HepG2 (cell line): ENCODE measurements around the gene NFIL3. TPM values are rescaled to one million over a fixed set of nuclear protein-coding genes. Genes with fewer than 3 reads are reported as not detected.

Experiments used
- CHD2 ChIP-seq: IDR thresholded peaks from 2 replicates; pipeline ENCODE4 v1.6.1; 2011; ENCODE audit warnings: low read depth, low read length, improper control_type of control experiment
- EZH2 ChIP-seq: conservative IDR thresholded peaks from 2 replicates; pipeline ENCODE4 v1.6.1; 2012; ENCODE audit warnings: mild to moderate bottlenecking, low read depth, low read length, moderate library complexity
- HIVEP1 ChIP-seq: sonication (generic); formaldehyde crosslinking; IDR thresholded peaks from 2 replicates; pipeline ENCODE4 v1.4.0; 2020; ENCODE audit warnings: mild to moderate bottlenecking, missing genetic modification reagents
- HNRNPH1 ChIP-seq: fragments of 200-400 bp; formaldehyde crosslinking; optimal IDR thresholded peaks from 2 replicates; pipeline ENCODE3; 2017; ENCODE audit warnings: mild to moderate bottlenecking, low read depth, low read length
- MXD4 ChIP-seq: IDR thresholded peaks from 2 replicates; pipeline ENCODE4 v1.6.1; 2016; ENCODE audit warnings: mild to moderate bottlenecking, missing biosample characterization, missing genetic modification reagents
- PHF8 ChIP-seq: sonication (generic); formaldehyde crosslinking; IDR thresholded peaks from 2 replicates; pipeline ENCODE4 v1.5.0; 2020; ENCODE audit warnings: missing genetic modification reagents
- SIX1 ChIP-seq: sonication (generic); formaldehyde crosslinking; IDR thresholded peaks from 2 replicates; pipeline ENCODE4 v1.4.0; 2020; ENCODE audit warnings: missing genetic modification reagents, borderline replicate concordance
- SMAD1 ChIP-seq: sonication (generic); formaldehyde crosslinking; IDR thresholded peaks from 2 replicates; pipeline ENCODE4 v1.4.0; 2020; ENCODE audit warnings: missing genetic modification reagents, low read depth, mild to moderate bottlenecking, borderline replicate concordance
- TRIM24 ChIP-seq: sonication (generic); formaldehyde crosslinking; IDR thresholded peaks from 2 replicates; pipeline ENCODE4 v1.8.0; 2022; ENCODE audit warnings: mild to moderate bottlenecking, missing genetic modification reagents
- ZFAT ChIP-seq: sonication (generic); formaldehyde crosslinking; conservative IDR thresholded peaks from 2 replicates; pipeline ENCODE4 v1.8.1; 2023; ENCODE audit warnings: missing genetic modification reagents, inconsistent platforms
- ZNF577 ChIP-seq: sonication (generic); formaldehyde crosslinking; IDR thresholded peaks from 2 replicates; pipeline ENCODE4 v1.4.0; 2020; ENCODE audit warnings: mild to moderate bottlenecking, low read depth, missing genetic modification reagents, borderline replicate concordance
- ZNF598 ChIP-seq: sonication (generic); formaldehyde crosslinking; IDR thresholded peaks from 2 replicates; pipeline ENCODE4 v1.5.1; 2020; ENCODE audit warnings: mild to moderate bottlenecking, missing genetic modification reagents, borderline replicate concordance
- polyA plus RNA-seq, 8 experiments: library from polyadenylated mRNA; depleted of rRNA in 3 of 8; stranded (reverse) in 7 of 8; unstranded in 1 of 8; fragments of >200 nt; fragmentation: Illumina TruSeq in 4 of 8; extraction: Trizol in 4 of 8; gene quantifications; 2 replicates each; pipeline versions ENCODE4 v1.2.1 to v1.2.3, GENCODE V29; 2011 to 2016; ENCODE audit warnings: low read depth in 4 of 8, missing spikeins in 1 of 8, mixed read lengths in 1 of 8; ENCODE audit not compliant: insufficient read depth in 1 of 8
- total RNA-seq, 5 experiments: library from RNA; depleted of rRNA; stranded (reverse); fragments of >200 nt; fragmentation: Illumina TruSeq; extraction: Trizol; gene quantifications; 2 replicates each; pipeline ENCODE4 v1.2.3, GENCODE V29; 2016; ENCODE audit warnings: low read depth in 1 of 5
- TF ChIP-seq, protein P1 (sequence below): sonication (generic); formaldehyde crosslinking; IDR thresholded peaks from 2 replicates; pipeline ENCODE4 v1.4.0; 2020; ENCODE audit warnings: missing genetic modification reagents
- TF ChIP-seq, protein P2 (sequence below): sonication (generic); formaldehyde crosslinking; IDR thresholded peaks from 2 replicates; pipeline ENCODE4 v1.8.1; 2022; ENCODE audit warnings: mild to moderate bottlenecking, missing genetic modification reagents
- TF ChIP-seq, protein P3 (sequence below): sonication (generic); formaldehyde crosslinking; IDR thresholded peaks from 2 replicates; pipeline ENCODE4 v1.5.1; 2020; ENCODE audit warnings: missing genetic modification reagents, mild to moderate bottlenecking, borderline replicate concordance
- TF ChIP-seq, protein P4 (sequence below): IDR thresholded peaks from 2 replicates; pipeline ENCODE4 v1.6.1; 2018; ENCODE audit warnings: missing genetic modification reagents, mild to moderate bottlenecking, missing compliant biosample characterization
- TF ChIP-seq, protein P5 (sequence below): sonication (generic); formaldehyde crosslinking; IDR thresholded peaks from 2 replicates; pipeline ENCODE4 v1.4.0; 2020; ENCODE audit warnings: missing genetic modification reagents

The NFIL3 gene
- total and polyA plus RNA-seq, 2 of the 13 experiments (the other 11 are each of a cell fraction or from before 2014, with no cell fraction given) = 46.6 to 54.2 TPM

DNA sequence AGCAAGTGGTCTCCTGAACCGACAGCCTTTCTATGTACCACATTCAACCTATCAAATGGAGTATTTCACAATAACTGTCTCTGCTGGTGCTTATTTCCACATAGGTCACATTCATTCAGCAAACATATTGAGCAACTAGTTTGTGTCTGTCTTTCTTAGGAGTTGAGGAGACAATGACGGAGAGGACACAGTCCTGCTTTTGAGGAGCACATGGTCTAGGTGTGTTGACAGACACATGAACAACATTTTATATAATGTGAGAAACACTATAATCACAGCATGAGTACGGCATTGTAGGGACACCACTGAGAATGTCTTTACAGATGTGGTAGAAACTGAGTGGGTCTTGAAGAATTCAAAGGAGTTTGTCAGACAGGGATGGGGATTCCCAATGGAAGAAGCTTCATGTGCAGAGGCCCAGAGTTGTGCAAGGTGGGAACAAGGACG lies 28.5 kb downstream of the NFIL3 start (continued):
- TF ChIP-seq, protein P1, sequence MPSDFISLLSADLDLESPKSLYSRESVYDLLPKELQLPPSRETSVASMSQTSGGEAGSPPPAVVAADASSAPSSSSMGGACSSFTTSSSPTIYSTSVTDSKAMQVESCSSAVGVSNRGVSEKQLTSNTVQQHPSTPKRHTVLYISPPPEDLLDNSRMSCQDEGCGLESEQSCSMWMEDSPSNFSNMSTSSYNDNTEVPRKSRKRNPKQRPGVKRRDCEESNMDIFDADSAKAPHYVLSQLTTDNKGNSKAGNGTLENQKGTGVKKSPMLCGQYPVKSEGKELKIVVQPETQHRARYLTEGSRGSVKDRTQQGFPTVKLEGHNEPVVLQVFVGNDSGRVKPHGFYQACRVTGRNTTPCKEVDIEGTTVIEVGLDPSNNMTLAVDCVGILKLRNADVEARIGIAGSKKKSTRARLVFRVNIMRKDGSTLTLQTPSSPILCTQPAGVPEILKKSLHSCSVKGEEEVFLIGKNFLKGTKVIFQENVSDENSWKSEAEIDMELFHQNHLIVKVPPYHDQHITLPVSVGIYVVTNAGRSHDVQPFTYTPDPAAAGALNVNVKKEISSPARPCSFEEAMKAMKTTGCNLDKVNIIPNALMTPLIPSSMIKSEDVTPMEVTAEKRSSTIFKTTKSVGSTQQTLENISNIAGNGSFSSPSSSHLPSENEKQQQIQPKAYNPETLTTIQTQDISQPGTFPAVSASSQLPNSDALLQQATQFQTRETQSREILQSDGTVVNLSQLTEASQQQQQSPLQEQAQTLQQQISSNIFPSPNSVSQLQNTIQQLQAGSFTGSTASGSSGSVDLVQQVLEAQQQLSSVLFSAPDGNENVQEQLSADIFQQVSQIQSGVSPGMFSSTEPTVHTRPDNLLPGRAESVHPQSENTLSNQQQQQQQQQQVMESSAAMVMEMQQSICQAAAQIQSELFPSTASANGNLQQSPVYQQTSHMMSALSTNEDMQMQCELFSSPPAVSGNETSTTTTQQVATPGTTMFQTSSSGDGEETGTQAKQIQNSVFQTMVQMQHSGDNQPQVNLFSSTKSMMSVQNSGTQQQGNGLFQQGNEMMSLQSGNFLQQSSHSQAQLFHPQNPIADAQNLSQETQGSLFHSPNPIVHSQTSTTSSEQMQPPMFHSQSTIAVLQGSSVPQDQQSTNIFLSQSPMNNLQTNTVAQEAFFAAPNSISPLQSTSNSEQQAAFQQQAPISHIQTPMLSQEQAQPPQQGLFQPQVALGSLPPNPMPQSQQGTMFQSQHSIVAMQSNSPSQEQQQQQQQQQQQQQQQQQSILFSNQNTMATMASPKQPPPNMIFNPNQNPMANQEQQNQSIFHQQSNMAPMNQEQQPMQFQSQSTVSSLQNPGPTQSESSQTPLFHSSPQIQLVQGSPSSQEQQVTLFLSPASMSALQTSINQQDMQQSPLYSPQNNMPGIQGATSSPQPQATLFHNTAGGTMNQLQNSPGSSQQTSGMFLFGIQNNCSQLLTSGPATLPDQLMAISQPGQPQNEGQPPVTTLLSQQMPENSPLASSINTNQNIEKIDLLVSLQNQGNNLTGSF (CRISPR knock-in tag) = no peak
- TF ChIP-seq, protein P2, sequence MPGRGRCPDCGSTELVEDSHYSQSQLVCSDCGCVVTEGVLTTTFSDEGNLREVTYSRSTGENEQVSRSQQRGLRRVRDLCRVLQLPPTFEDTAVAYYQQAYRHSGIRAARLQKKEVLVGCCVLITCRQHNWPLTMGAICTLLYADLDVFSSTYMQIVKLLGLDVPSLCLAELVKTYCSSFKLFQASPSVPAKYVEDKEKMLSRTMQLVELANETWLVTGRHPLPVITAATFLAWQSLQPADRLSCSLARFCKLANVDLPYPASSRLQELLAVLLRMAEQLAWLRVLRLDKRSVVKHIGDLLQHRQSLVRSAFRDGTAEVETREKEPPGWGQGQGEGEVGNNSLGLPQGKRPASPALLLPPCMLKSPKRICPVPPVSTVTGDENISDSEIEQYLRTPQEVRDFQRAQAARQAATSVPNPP (CRISPR knock-in tag) = no peak
- no peak for TF ChIP-seq SMAD1 (CRISPR knock-in tag)
- no peak for TF ChIP-seq HNRNPH1
- no peak for TF ChIP-seq CHD2
- TF ChIP-seq HIVEP1 = no peak
- no peak for TF ChIP-seq MXD4 (CRISPR knock-in tag)
- TF ChIP-seq SIX1 (CRISPR knock-in tag) = peak; percentile 83; the same call in 1 of the 2 replicates
- no peak for TF ChIP-seq ZNF577
- TF ChIP-seq EZH2 = no peak
- no peak for TF ChIP-seq PHF8
- TF ChIP-seq TRIM24 = peak; percentile 99
- no peak for TF ChIP-seq ZFAT (CRISPR knock-in tag)
- TF ChIP-seq ZNF598 (CRISPR knock-in tag) = no peak
- TF ChIP-seq, protein P3, sequence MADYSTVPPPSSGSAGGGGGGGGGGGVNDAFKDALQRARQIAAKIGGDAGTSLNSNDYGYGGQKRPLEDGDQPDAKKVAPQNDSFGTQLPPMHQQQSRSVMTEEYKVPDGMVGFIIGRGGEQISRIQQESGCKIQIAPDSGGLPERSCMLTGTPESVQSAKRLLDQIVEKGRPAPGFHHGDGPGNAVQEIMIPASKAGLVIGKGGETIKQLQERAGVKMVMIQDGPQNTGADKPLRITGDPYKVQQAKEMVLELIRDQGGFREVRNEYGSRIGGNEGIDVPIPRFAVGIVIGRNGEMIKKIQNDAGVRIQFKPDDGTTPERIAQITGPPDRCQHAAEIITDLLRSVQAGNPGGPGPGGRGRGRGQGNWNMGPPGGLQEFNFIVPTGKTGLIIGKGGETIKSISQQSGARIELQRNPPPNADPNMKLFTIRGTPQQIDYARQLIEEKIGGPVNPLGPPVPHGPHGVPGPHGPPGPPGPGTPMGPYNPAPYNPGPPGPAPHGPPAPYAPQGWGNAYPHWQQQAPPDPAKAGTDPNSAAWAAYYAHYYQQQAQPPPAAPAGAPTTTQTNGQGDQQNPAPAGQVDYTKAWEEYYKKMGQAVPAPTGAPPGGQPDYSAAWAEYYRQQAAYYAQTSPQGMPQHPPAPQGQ (CRISPR knock-in tag) = no peak
- TF ChIP-seq, protein P4, sequence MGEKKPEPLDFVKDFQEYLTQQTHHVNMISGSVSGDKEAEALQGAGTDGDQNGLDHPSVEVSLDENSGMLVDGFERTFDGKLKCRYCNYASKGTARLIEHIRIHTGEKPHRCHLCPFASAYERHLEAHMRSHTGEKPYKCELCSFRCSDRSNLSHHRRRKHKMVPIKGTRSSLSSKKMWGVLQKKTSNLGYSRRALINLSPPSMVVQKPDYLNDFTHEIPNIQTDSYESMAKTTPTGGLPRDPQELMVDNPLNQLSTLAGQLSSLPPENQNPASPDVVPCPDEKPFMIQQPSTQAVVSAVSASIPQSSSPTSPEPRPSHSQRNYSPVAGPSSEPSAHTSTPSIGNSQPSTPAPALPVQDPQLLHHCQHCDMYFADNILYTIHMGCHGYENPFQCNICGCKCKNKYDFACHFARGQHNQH = peak; percentile 88; the same call in 1 of the 2 replicates
- TF ChIP-seq, protein P5, sequence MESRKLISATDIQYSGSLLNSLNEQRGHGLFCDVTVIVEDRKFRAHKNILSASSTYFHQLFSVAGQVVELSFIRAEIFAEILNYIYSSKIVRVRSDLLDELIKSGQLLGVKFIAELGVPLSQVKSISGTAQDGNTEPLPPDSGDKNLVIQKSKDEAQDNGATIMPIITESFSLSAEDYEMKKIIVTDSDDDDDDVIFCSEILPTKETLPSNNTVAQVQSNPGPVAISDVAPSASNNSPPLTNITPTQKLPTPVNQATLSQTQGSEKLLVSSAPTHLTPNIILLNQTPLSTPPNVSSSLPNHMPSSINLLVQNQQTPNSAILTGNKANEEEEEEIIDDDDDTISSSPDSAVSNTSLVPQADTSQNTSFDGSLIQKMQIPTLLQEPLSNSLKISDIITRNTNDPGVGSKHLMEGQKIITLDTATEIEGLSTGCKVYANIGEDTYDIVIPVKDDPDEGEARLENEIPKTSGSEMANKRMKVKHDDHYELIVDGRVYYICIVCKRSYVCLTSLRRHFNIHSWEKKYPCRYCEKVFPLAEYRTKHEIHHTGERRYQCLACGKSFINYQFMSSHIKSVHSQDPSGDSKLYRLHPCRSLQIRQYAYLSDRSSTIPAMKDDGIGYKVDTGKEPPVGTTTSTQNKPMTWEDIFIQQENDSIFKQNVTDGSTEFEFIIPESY = peak; percentile 57; the same call in 1 of the 2 replicates
